Dendritic cell treated with granulocyte-macrophage colony-stimulating factor and Interleukin-4, amounts not matched to agents 40 ng/mL and 50 ng/mL, for 4 days (primary cell): ENCODE results near the gene ITGB1.

Experiments used
- H3K27ac Mint-ChIP-seq: one replicate; pipeline ENCODE4 v1.8.0; 2022; ENCODE audit warnings: mild to moderate bottlenecking, mixed read lengths
- H3K27me3 Mint-ChIP-seq: one replicate; pipeline ENCODE4 v1.8.0; 2022; ENCODE audit warnings: mild to moderate bottlenecking, mixed read lengths
- H3K36me3 Mint-ChIP-seq: one replicate; pipeline ENCODE4 v1.8.0; 2022; ENCODE audit warnings: low read depth, mixed read lengths
- H3K4me1 Mint-ChIP-seq: one replicate; pipeline ENCODE4 v1.8.0; 2022; ENCODE audit warnings: low read depth, mixed read lengths
- H3K4me3 Mint-ChIP-seq: one replicate; pipeline ENCODE4 v1.8.0; 2022; ENCODE audit warnings: mild to moderate bottlenecking, moderate library complexity, mixed read lengths
- H3K9me3 Mint-ChIP-seq: one replicate; pipeline ENCODE4 v1.8.0; 2022; ENCODE audit warnings: mixed read lengths
- intact Hi-C: fragments of 100-400 bp; cut with micrococcal nuclease; formaldehyde crosslinking; loops from one replicate; pipeline ENCODE4 v1.15.0; 2022

The ITGB1 gene

GRCh38 chr10:32955299-32955772, 2.7 kb downstream of the ITGB1 start:
- intact Hi-C loops, result loop anchor here (5.0 kb wide), 1 partner anchor 52 kb away; no protein-coding TSS in a partner anchor
- no peaks in the 10 kb centered on the region for H3K27me3 Mint-ChIP-seq
- no peak overlapping the region for H3K27ac Mint-ChIP-seq
- H3K9me3 Mint-ChIP-seq, result no peaks in the 10 kb centered on the region
- H3K4me1 Mint-ChIP-seq, result peaks cover 75% of the 10 kb centered on the region
- peak overlapping the region; percentile 6 for H3K4me3 Mint-ChIP-seq
- H3K36me3 Mint-ChIP-seq, result peaks cover 19% of the 10 kb centered on the region

- Mint-ChIP-seq H3K4me1 (peaks cover 73% of the 10 kb centered on the region), H3K36me3 (peaks cover 19% of the 10 kb centered on the region), H3K4me3 (no peak overlapping the region), H3K27me3 (no peaks in the 10 kb centered on the region), H3K27ac (no peak overlapping the region), H3K9me3 (no peaks in the 10 kb centered on the region)
- intact Hi-C loops, result loop anchor here (5.0 kb wide), 1 partner anchor 53 kb away; no protein-coding TSS in a partner anchor
Observed at GRCh38 chr10:32954545-32955298, 3.3 kb downstream of the ITGB1 start.

GRCh38 chr10:32954080-32954479, 4.0 kb downstream of the ITGB1 start:
- Mint-ChIP-seq H3K9me3 (no peaks in the 10 kb centered on the region), H3K36me3 (peaks cover 19% of the 10 kb centered on the region), H3K4me3 (no peak overlapping the region), H3K27ac (peak overlapping the region; percentile 12), H3K4me1 (peaks cover 69% of the 10 kb centered on the region), H3K27me3 (no peaks in the 10 kb centered on the region)
- intact Hi-C loops, result no loop called here

DNA sequence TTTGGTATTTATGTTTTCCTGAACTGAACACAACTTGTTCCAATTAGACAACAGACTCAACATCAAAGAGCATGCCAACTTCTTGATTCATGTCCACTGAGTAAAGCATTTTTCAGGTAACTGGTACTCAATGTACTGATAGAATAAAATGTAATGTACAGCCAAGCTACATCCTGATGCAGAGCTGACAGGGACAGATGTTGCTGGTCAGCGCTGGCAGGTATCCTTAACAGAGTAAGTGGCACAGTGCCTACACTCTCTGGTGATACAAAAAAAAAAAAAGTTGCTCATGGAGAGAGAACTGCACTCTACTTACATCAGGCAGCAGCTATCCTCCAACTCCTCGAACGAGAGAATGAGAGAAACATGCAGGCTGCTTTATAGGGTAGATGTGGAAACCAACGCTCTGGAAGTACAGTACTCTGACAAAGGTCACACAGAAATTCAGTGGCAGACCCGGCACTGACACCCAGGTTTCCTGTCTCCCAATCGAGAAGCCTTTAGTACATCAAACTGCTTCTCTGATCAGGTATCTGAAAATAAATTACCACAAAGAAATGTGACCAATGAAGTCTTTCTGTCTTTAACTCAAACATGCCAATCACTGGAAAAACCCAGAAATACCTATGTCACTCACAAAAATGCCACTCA, 4.6 kb downstream of the ITGB1 start:
- H3K9me3 Mint-ChIP-seq, result no peaks in the 10 kb centered on the region
- peaks cover 12% of the 10 kb centered on the region for H3K36me3 Mint-ChIP-seq
- H3K4me1 Mint-ChIP-seq, result peaks cover 67% of the 10 kb centered on the region
- peak overlapping the region; percentile 12 for H3K27ac Mint-ChIP-seq
- no peaks in the 10 kb centered on the region for H3K27me3 Mint-ChIP-seq
- H3K4me3 Mint-ChIP-seq, result no peak overlapping the region
- intact Hi-C loops, result no loop called here

DNA sequence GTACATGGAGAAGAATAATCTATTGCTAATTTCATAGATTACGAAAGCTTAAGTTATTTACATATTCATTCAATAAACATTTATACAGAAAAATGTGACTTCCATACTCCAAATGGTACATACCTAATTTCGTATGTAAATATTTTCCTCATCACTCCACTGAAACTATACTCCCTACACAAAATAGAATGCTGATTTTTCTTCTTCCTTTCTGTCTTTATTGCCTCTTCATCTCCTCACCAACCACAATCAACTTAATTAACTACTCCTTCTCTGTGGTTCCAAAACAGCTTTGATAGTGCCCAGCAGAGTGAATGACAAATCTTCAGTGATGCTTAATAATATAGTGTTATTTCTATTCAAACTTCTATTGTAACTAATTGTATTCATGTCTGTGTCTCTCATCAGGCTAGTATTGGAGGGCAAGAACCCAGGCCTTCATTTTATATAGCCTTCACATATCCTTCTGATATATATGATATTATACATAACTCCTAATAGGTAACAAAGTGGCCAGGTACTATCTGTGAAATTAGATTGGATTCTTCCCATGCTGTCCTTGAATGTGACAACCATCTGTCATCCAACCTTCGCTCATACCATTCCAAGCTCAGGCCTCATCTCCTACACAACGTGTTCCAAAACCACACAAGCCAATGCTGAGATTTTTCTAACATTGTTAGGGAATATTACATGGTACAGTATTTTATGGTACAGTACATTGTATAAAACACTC, 5.3 kb downstream of the ITGB1 start:
- no peak overlapping the region for H3K27ac Mint-ChIP-seq
- H3K27me3 Mint-ChIP-seq, result no peaks in the 10 kb centered on the region
- peaks cover 70% of the 10 kb centered on the region for H3K4me1 Mint-ChIP-seq
- no peaks in the 10 kb centered on the region for H3K9me3 Mint-ChIP-seq
- intact Hi-C loops, result no loop called here
- peaks cover 10% of the 10 kb centered on the region for H3K36me3 Mint-ChIP-seq
- no peak overlapping the region for H3K4me3 Mint-ChIP-seq

- Mint-ChIP-seq H3K36me3 (peaks cover 10% of the 10 kb centered on the region), H3K27ac (no peak overlapping the region), H3K4me3 (no peak overlapping the region), H3K9me3 (no peaks in the 10 kb centered on the region), H3K27me3 (no peaks in the 10 kb centered on the region), H3K4me1 (peaks cover 70% of the 10 kb centered on the region)
- intact Hi-C loops, result no loop called here
Observed at GRCh38 chr10:32952094-32952493, 5.9 kb downstream of the ITGB1 start.

DNA sequence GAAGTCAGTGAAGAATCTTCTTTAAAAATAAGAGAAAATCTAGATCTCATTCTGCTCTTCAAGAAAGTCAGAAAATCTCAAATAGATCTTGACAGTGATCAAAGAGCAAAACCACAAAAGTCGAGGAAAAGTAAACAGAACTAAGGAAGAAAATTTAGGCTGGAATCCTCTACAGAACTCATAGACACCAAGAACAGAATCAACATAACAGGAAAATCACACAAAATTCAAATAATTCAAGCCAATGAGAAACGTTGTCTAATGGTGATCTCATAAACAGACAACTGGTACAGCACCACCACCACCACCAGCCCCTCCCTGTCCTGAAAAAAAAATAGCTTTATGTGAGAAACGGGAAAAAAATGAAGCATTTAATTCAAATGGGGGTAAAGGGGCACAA, 6.9 kb downstream of the ITGB1 start:
- Mint-ChIP-seq H3K9me3 (no peaks in the 10 kb centered on the region), H3K4me3 (no peak overlapping the region), H3K27me3 (no peaks in the 10 kb centered on the region), H3K36me3 (peaks cover 10% of the 10 kb centered on the region), H3K4me1 (peaks cover 63% of the 10 kb centered on the region), H3K27ac (no peak overlapping the region)
- intact Hi-C loops, result no loop called here

DNA sequence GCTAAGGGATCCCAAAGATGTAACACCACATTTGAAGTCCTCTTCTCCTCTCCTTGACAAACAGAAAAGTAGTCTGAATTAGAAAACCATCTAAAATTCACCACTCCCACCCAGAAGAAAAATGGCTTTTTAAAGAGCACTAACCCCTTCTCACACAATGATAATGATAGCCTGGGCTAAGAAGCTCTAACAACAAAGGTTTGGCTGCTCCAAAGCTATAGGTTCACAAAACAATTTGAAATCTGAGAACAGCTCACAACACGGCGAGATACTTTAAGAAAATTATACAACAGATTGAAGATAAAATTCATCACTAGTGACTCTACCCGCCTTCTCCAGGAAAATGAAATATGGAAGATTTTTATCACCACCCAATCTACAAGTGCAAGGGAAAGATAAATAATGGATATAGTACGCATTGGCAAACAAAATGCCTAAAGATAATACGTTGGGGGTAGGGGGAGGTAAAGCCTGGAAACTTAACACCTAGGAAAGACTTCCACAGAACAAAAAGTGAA, 7.4 kb downstream of the ITGB1 start:
- Mint-ChIP-seq H3K9me3 (no peaks in the 10 kb centered on the region), H3K36me3 (peaks cover 10% of the 10 kb centered on the region), H3K27ac (no peak overlapping the region), H3K27me3 (no peaks in the 10 kb centered on the region), H3K4me3 (no peak overlapping the region), H3K4me1 (peaks cover 58% of the 10 kb centered on the region)
- intact Hi-C loops, result no loop called here

DNA sequence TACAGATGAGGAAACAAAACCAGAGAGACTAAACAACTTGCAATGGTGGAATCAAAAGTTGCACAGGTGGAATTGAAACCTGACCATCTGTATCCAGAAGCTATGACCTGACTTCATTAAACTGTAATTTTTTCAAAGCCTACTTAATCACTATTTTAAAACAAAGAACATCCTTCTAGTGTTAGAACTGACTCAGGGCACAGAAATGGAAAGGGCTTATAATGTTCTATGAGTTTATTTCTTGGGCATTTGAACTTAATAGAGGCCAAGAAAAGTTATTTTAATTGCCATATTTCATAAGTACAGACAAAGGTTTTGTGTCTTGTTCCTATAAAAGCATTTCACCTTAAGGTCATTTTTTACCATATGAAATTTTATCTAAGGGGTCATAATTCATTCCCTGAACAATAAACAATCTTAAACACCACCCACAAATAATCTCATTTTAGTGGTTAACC, 8.8 kb downstream of the ITGB1 start:
- intact Hi-C loops, result no loop called here
- H3K27me3 Mint-ChIP-seq, result no peaks in the 10 kb centered on the region
- H3K27ac Mint-ChIP-seq, result no peak overlapping the region
- H3K4me1 Mint-ChIP-seq, result peaks cover 50% of the 10 kb centered on the region
- peaks cover 7% of the 10 kb centered on the region for H3K36me3 Mint-ChIP-seq
- no peak overlapping the region for H3K4me3 Mint-ChIP-seq
- no peaks in the 10 kb centered on the region for H3K9me3 Mint-ChIP-seq

DNA sequence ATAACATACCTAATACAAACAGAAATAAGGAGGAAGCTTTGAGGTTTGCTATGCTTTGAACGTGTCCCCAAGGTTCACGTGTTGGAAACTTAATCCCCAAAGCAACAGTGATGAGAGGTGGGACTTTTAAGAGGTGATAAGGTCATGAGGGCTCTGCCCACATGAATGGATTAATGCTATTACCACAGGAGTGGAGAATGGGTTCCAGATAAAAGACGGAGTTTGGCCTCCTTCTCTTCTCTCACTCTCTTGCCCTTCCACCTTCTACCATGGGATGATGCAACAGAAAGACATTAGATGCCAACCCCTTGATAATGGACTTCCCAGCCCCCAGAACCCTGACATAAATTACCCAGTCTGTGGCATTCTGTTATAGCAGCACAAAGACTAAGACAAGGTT, 9.6 kb downstream of the ITGB1 start:
- intact Hi-C loops, result no loop called here

DNA sequence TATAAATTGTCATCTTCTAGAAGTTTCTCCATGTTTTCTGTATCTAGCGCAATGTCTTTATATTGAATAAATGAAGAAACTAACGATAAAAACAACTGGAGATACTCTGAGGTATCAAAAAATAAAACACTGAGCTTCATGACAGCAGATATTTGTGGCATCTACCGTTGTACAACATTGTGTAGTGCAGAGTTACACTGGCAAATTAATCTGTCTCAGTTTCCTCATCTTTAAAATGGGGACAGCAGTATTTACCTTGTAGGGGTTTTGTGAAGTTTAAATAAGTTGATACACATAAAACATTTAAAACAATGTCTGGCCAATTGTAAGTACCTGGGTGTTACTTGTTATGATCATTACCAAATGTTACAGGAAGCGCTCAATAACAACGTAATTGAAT, 10.4 kb downstream of the ITGB1 start:
- Mint-ChIP-seq H3K27me3 (no peaks in the 10 kb centered on the region), H3K4me3 (no peak overlapping the region)
- intact Hi-C loops, result no loop called here

More for the DNA sequence above, 9.6 kb downstream of the ITGB1 start:
- H3K4me3 Mint-ChIP-seq, result no peak overlapping the region
- no peak overlapping the region for H3K27ac Mint-ChIP-seq
- H3K27me3 Mint-ChIP-seq, result no peaks in the 10 kb centered on the region
- no peaks in the 10 kb centered on the region for H3K9me3 Mint-ChIP-seq
- peaks cover 50% of the 10 kb centered on the region for H3K4me1 Mint-ChIP-seq
- H3K36me3 Mint-ChIP-seq, result no peaks in the 10 kb centered on the region

GRCh38 chr10:32946108-32946507, 11.9 kb downstream of the ITGB1 start:
- Mint-ChIP-seq H3K27ac (no peak overlapping the region), H3K36me3 (no peaks in the 10 kb centered on the region), H3K4me1 (peaks cover 48% of the 10 kb centered on the region), H3K27me3 (no peaks in the 10 kb centered on the region), H3K9me3 (no peaks in the 10 kb centered on the region), H3K4me3 (no peak overlapping the region)
- intact Hi-C loops, result no loop called here

More for the DNA sequence above, 10.4 kb downstream of the ITGB1 start:
- Mint-ChIP-seq H3K36me3 (no peaks in the 10 kb centered on the region), H3K27ac (no peak overlapping the region), H3K9me3 (no peaks in the 10 kb centered on the region), H3K4me1 (peaks cover 51% of the 10 kb centered on the region)

- Mint-ChIP-seq H3K36me3 (no peaks in the 10 kb centered on the region), H3K27me3 (no peaks in the 10 kb centered on the region), H3K9me3 (no peaks in the 10 kb centered on the region), H3K4me1 (peaks cover 53% of the 10 kb centered on the region), H3K4me3 (no peak overlapping the region), H3K27ac (peak overlapping the region; percentile 21)
- intact Hi-C loops, result no loop called here
Observed at GRCh38 chr10:32943854-32944661, 14.0 kb downstream of the ITGB1 start.
